DMS153 (cell line): Measurements from ENCODE around the gene CIT.

ENCODE experiments used
- DNase-seq: peaks from one replicate; lab custom pipeline; 2025; lab: John Stamatoyannopoulos, UW

The CIT gene

DNA sequence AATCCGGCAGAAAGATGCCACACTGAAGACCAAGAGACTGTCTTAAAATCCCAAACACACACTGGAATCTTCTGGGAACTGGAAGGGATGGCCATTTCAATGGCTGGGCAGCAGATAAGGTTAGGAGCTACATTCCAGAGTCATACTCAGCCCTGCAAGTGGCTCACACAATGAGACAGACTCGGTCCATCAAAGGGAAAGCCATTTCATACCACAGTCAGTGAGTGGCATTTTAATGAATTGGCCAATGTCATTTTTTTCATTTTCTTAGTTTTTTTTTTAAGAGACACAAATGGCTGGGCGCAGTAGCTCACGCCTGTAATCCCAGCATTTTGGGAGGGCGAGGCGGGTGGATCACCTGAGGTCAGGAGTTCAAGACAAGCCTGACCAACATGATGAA lies 17.9 kb downstream of the CIT start:
- DNase-seq: no peak

DNA sequence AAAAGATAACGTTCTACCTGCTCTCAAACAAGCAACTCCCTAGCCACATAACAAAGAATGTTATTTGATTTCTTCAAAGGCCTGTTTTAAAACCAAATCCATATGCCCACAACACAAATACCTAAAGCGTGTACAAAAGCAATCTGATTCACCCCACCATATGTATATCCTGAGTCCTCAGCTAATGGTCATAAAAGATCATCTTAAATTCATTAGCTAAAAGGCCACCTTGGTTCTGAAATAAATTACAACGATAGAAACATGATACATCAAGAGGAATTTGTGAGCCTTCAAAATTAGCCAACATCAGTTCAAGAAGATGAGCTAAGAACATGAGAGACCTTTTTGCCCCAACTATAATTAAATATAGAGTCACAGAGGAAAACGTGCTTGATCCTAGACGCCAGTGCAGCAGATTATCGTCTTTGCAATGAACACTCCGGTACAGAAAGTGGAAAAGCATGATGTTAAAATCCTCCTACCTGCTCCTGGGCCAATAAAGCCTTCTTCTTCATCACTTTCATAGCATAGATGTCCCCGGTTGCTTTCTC lies 20.0 kb downstream of the CIT start:
- no peak for DNase-seq

GRCh38 chr12:119850330-119850729 lies 26.8 kb downstream of the CIT start:
- DNase-seq: no peak

GRCh38 chr12:119843100-119843499 lies 34.0 kb downstream of the CIT start:
- no peak for DNase-seq

DNA sequence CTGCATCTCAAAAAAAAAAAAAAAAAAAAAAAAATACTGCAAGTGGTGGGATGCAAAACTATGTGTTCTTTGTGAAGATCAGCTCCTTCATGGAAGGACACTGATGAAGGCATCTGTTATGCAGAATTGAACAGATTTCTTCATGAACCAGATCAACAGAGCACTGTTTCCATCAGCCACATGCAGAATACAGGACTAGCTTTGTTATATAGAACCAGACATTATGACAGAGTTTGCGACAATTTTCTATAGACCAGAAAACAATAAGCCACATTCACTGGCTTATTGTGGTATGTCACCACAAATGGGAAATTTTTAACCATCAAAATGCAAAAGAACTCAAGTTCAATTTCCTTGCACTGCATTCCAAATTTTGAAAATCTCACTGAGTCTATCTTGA lies 34.7 kb downstream of the CIT start:
- no peak for DNase-seq

DNA sequence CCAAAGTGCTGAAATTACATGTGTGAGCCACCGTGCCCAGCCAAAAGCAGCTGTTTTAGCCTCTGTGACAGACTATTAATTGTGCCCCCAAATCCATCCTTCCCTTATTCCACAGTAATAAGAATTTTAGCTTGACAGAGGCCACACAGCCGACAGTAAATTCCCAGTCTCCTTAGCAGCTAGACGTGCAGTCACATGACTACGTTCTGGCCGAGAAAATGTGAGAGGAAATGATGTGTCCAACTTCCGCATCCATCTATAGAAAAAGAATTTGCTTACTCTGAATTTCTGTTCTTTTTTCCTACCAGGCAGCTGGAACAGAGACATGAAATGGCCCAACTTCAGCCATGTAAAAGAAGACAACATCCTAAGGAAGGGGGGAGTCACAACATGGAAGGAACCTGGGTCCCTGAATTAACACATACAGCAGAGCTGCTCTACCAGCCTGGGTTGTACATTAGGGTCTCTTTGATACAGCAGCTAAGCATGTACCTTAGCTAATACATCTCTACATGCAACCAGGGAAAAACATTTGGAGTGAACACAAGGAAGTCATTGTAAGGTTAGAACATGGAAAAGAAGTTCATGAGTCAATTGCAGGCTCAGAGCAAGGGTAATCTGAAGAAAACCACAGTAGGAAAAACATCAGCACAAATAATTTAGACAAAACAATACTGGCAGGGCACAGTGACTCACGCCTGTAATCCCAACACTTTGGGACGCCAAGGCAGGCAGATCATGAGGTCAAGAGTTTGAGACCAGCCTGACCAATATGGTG lies 35.5 kb downstream of the CIT start:
- DNase-seq: no peak

- DNase-seq: no peak
Observed at GRCh38 chr12:119840582-119840981, 36.5 kb downstream of the CIT start.

GRCh38 chr12:119840168-119840567 lies 37.0 kb downstream of the CIT start:
- no peak for DNase-seq

- no peak for DNase-seq
Observed at GRCh38 chr12:119838826-119839600, 38.1 kb downstream of the CIT start.

GRCh38 chr12:119836781-119837180 lies 40.3 kb downstream of the CIT start:
- DNase-seq: no peak

- no peak for DNase-seq
Observed at GRCh38 chr12:119835068-119835467, 42.1 kb downstream of the CIT start.

GRCh38 chr12:119829439-119829838 lies 47.7 kb downstream of the CIT start:
- no peak for DNase-seq

DNA sequence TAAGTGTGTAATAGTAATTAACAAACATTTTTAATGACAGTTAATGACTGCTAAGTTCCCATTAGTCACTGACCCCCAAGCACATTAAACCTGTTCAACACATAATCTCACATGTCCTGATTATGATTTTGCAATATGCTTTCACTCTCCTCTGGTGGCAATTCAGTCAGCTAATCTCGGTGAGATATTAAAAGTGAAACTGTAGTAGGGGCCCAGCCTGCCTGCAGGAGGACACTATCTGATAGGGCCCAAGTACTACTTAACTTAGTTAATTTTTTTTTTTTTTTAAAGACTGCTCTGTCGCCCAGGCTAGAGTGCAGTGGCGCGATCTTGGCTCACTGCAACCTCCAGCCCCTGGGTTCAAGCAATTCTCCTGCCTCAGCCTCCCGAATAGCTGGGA lies 48.8 kb downstream of the CIT start:
- no peak for DNase-seq

GRCh38 chr12:119827760-119828159 lies 49.4 kb downstream of the CIT start:
- DNase-seq: no peak

DNA sequence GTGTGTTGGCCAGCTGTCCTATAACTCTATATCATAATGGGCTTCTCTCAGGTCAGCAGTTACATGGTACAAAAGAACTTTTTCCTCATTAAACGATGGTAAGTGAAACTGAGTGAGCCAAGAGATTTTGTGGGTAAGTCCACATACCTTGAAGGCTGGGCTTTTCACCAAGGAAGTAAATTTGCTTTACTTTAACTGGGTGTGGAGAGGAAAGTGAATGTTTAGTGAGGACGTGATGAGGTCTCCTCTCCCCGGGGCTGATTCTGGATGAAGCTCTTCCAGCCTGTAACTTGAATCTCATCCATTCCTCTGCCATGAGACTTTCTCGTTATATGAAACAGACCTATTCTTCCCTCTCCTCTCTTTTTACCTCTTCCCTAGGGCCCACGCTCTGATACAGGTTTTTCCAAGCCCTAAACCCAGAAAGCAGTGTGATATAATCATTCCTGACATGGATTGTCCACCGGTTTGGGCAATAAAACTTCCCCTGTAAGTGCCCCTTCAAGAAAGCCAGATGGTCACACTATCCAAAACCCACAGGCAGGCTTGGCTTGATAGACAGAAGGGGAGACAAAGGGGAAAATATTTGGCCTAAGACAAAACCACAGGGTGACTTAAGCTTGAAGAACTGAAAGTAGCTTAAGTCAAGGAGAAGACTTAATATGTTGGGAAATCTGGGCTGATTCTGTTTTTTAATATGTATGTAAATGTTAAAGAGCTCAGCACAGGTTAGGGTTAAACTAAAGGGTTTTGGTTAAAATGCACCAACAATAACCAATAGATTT lies 50.3 kb downstream of the CIT start:
- DNase-seq: no peak

DNA sequence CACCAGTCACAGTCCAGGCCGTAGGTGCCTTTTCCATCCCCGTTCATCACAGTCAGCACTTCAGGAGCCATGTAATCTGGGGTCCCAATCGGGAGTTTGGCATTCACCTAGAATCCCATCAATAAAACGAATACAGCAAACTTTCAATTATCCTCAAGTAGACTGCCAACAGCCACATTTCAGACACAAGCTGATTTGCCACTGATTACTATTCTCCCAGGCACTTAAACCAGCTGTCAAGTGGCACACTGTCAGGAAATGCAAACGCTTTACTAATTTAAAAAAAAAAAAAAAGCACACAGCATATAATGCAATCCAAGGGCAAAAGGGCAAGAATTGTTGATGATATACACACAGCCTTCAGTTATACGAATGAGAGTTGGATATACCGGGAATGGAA lies 51.9 kb downstream of the CIT start:
- DNase-seq: no peak

- no peak for DNase-seq
Observed at GRCh38 chr12:119822046-119822445, 55.1 kb downstream of the CIT start.

DNA sequence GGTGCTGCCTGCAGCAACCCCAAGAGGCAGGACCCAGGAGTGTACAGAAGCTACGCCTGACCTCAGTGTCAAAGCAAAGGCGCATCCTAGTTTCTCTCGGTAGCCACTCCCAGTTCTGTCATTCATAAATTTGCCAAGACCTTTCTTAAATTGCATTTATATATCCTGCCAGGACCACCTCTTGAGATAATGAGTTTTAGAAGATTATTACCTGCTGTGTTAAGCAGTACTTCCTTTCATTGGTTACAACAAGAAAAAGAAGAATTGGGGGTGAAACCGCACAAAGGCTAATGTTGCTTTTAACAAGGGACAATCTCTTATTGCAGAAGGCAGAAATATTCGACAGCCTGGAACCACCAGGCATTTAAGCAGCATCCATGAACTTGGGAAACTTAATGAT lies 57.8 kb downstream of the CIT start:
- DNase-seq: no peak

DNA sequence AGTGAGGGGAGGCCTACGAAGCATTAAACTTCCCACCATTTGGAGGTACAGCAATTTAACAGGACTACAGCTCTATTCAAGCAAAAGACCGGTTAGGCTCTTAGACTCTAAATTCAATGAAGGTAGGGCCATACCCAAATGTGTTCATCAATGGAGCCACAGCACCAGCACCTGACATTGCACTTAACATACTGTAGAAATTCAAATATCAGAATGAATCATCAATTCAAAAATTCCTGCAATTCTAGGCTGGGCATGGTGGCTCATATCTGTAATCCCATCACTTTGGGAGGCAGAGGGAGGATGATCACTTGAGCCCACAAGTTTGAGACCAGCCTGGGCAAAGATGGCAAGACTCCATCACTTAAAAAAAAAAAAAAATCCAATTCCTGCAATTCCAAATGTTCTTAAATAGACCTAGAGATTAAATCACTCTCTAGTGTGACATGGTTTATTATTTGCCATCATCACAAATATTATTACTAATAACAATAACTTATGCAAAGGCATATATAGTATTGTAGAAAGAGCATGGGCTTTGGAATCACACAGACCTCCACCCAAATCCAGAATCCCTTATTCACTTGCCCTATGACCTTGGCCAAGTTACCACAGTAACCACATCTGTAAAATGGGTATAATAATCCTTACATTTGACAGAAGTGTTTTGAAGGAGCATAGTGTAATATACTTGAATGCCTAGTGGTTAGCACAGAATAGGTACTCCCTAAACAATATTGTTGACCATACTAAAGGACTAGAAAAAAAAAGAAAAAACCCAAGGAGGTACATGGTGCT lies 59.4 kb downstream of the CIT start:
- no peak for DNase-seq

GRCh38 chr12:119809023-119809422 lies 68.1 kb downstream of the CIT start:
- no peak for DNase-seq

GRCh38 chr12:119808441-119808840 lies 68.7 kb downstream of the CIT start:
- DNase-seq: no peak

- peak; percentile 48 for DNase-seq
Observed at GRCh38 chr12:119807380-119807779, 69.7 kb downstream of the CIT start.
